GM12873 (cell line): ENCODE measurements around the gene FBXO21.

Experiments used
- CTCF ChIP-seq: IDR thresholded peaks from 2 replicates; pipeline ENCODE4 v1.5.1; 2012; ENCODE audit warnings: low read depth, mild to moderate bottlenecking, moderate library complexity, low read length, control low read depth; ENCODE audit not compliant: insufficient read depth; ENCODE audit errors: missing control alignments

FBXO21 gene

GRCh38 chr12:117141097-117141898 is 49.0 kb downstream of the FBXO21 start:
- no peak for TF ChIP-seq CTCF

- TF ChIP-seq CTCF: no peak
Measured at GRCh38 chr12:117140397-117141096, 49.7 kb downstream of the FBXO21 start.

- TF ChIP-seq CTCF: no peak
Measured at GRCh38 chr12:117139025-117139717, 51.1 kb downstream of the FBXO21 start.

- TF ChIP-seq CTCF: no peak
Measured at GRCh38 chr12:117134721-117135120, 55.5 kb downstream of the FBXO21 start.

- no peak for TF ChIP-seq CTCF
Measured at GRCh38 chr12:117134059-117134458, 56.2 kb downstream of the FBXO21 start.

GRCh38 chr12:117130801-117131200 is 59.5 kb downstream of the FBXO21 start:
- no peak for TF ChIP-seq CTCF

GRCh38 chr12:117129391-117129790 is 60.9 kb downstream of the FBXO21 start:
- TF ChIP-seq CTCF: no peak
